K562 (cell line): Measurements from ENCODE around the gene HUS1.

Source experiments
- ARID4B ChIP-seq: sonication (generic); formaldehyde crosslinking; IDR thresholded peaks from 2 replicates; pipeline ENCODE4 v1.8.0; 2022; ENCODE audit warnings: mild to moderate bottlenecking, missing genetic modification reagents
- CUX1 ChIP-seq: fragments of 200-800 bp; sonication (Bioruptor generic); IDR thresholded peaks from 2 replicates; pipeline ENCODE4 v1.6.1; 2016; ENCODE audit warnings: missing genetic modification characterization, missing compliant biosample characterization
- EP300 ChIP-seq: IDR thresholded peaks from 2 replicates; pipeline ENCODE4 v1.6.1; 2012; ENCODE audit warnings: low read length, improper control_type of control experiment
- GATA2 ChIP-seq: sonication (generic); formaldehyde crosslinking; IDR thresholded peaks from 2 replicates; pipeline ENCODE4 v1.4.0; 2020; ENCODE audit warnings: mild to moderate bottlenecking, missing genetic modification reagents
- POLR2AphosphoS2 ChIP-seq: IDR thresholded peaks from 2 replicates; pipeline ENCODE4 v1.6.1; 2012; ENCODE audit warnings: low read length, improper control_type of control experiment
- SP2 ChIP-seq: IDR thresholded peaks from 2 replicates; pipeline ENCODE4 v1.6.1; 2011; ENCODE audit warnings: mild to moderate bottlenecking, low read depth, low read length, moderate library complexity; ENCODE audit not compliant: poor library complexity, severe bottlenecking; ENCODE audit errors: extremely low read depth
- ZNF75A ChIP-seq: fragments of 450-650 bp; formaldehyde crosslinking; IDR thresholded peaks from 2 replicates; pipeline ENCODE4 v1.4.0; 2020; ENCODE audit warnings: mild to moderate bottlenecking

GRCh38 chr7:48011951-48012350 is 32.5 kb upstream of the HUS1 start:
- TF ChIP-seq SP2, result no peak
- TF ChIP-seq POLR2AphosphoS2, result no peak
- TF ChIP-seq GATA2, result no peak
- no peak for TF ChIP-seq CUX1 (CRISPR knock-in tag)
- no peak for TF ChIP-seq ZNF75A (CRISPR knock-in tag)
- TF ChIP-seq ARID4B (CRISPR knock-in tag), result no peak
- TF ChIP-seq EP300, result no peak
